HepG2 (cell line): Measurements from ENCODE around the gene NUAK2. TPM values are rescaled to one million over a fixed set of nuclear protein-coding genes. Genes with fewer than 3 reads are reported as not detected.

ENCODE experiments used
- ELF1 ChIP-seq: sonication (generic); formaldehyde crosslinking; IDR thresholded peaks from 2 replicates; pipeline ENCODE4 v1.4.0; 2020; ENCODE audit warnings: missing genetic modification reagents
- GABPA ChIP-seq, 2 experiments: IDR thresholded peaks; 2 replicates each; pipeline ENCODE4 v1.6.1; 2011 to 2016; ENCODE audit warnings: low read depth in 2 of 2, low read length in 1 of 2, missing biosample characterization in 1 of 2, missing genetic modification characterization in 1 of 2
- JUND ChIP-seq: sonication (generic); formaldehyde crosslinking; IDR thresholded peaks from 2 replicates; pipeline ENCODE4 v1.8.0; 2022; ENCODE audit warnings: mild to moderate bottlenecking, missing genetic modification reagents
- NR2C2 ChIP-seq: sonication (generic); formaldehyde crosslinking; IDR thresholded peaks from 2 replicates; pipeline ENCODE4 v1.4.0; 2020; ENCODE audit warnings: missing genetic modification reagents, mild to moderate bottlenecking, moderate library complexity, borderline replicate concordance
- NRL ChIP-seq: sonication (generic); formaldehyde crosslinking; IDR thresholded peaks from 2 replicates; pipeline ENCODE4 v1.5.0; 2020; ENCODE audit warnings: missing genetic modification reagents, mild to moderate bottlenecking, moderate library complexity, borderline replicate concordance
- SP1 ChIP-seq, 2 experiments: fragments of 450-650 bp in 1 of 2; sonication (generic) in 1 of 2; formaldehyde crosslinking in 1 of 2; IDR thresholded peaks; 2 replicates each; pipeline versions ENCODE4 v1.4.0 to v1.6.1; 2016 to 2020; ENCODE audit warnings: missing genetic modification reagents in 1 of 2
- TBP ChIP-seq: sonication (generic); formaldehyde crosslinking; IDR thresholded peaks from 2 replicates; pipeline ENCODE4 v1.5.0; 2020; ENCODE audit warnings: missing genetic modification reagents
- ZEB1 ChIP-seq: IDR thresholded peaks from 2 replicates; pipeline ENCODE4 v1.6.1; 2012; ENCODE audit warnings: mild to moderate bottlenecking, low read depth, inconsistent platforms; ENCODE audit not compliant: insufficient replicate concordance
- ZNF619 ChIP-seq: sonication (generic); formaldehyde crosslinking; IDR thresholded peaks from 2 replicates; pipeline ENCODE4 v1.4.0; 2020; ENCODE audit warnings: mild to moderate bottlenecking, missing genetic modification reagents
- ZSCAN25 ChIP-seq: sonication (generic); formaldehyde crosslinking; IDR thresholded peaks from 2 replicates; pipeline ENCODE4 v1.8.0; 2022; ENCODE audit warnings: mild to moderate bottlenecking, missing genetic modification reagents
- polyA plus RNA-seq, 8 experiments: library from polyadenylated mRNA; depleted of rRNA in 3 of 8; stranded (reverse) in 7 of 8; unstranded in 1 of 8; fragments of >200 nt; fragmentation: Illumina TruSeq in 4 of 8; extraction: Trizol in 4 of 8; gene quantifications; 2 replicates each; pipeline versions ENCODE4 v1.2.1 to v1.2.3, GENCODE V29; 2011 to 2016; ENCODE audit warnings: low read depth in 4 of 8, missing spikeins in 1 of 8, mixed read lengths in 1 of 8; ENCODE audit not compliant: insufficient read depth in 1 of 8
- total RNA-seq, 5 experiments: library from RNA; depleted of rRNA; stranded (reverse); fragments of >200 nt; fragmentation: Illumina TruSeq; extraction: Trizol; gene quantifications; 2 replicates each; pipeline ENCODE4 v1.2.3, GENCODE V29; 2016; ENCODE audit warnings: low read depth in 1 of 5
- TF ChIP-seq, protein P1 (sequence below): sonication (generic); formaldehyde crosslinking; IDR thresholded peaks from 2 replicates; pipeline ENCODE4 v1.8.0; 2022; ENCODE audit warnings: mild to moderate bottlenecking, missing genetic modification reagents; ENCODE audit not compliant: insufficient replicate concordance
- TF ChIP-seq, protein P2 (sequence below): sonication (generic); formaldehyde crosslinking; IDR thresholded peaks from 2 replicates; pipeline ENCODE4 v1.9.0; 2021; ENCODE audit warnings: missing genetic modification reagents, borderline replicate concordance
- TF ChIP-seq, protein P3 (sequence below): sonication (generic); formaldehyde crosslinking; IDR thresholded peaks from 2 replicates; pipeline ENCODE4 v1.4.0; 2020; ENCODE audit warnings: mild to moderate bottlenecking, missing genetic modification reagents, borderline replicate concordance
- TF ChIP-seq, protein P4 (sequence below): sonication (generic); formaldehyde crosslinking; conservative IDR thresholded peaks from 2 replicates; pipeline ENCODE4 v1.5.0; 2020; ENCODE audit warnings: missing genetic modification reagents
- TF ChIP-seq, protein P5 (sequence below): sonication (generic); formaldehyde crosslinking; IDR thresholded peaks from 2 replicates; pipeline ENCODE4 v1.5.0; 2020; ENCODE audit warnings: missing genetic modification reagents, mild to moderate bottlenecking, borderline replicate concordance
- TF ChIP-seq, protein P6 (sequence below): sonication (generic); formaldehyde crosslinking; IDR thresholded peaks from 2 replicates; pipeline ENCODE4 v1.4.0; 2020; ENCODE audit warnings: missing genetic modification reagents

The NUAK2 gene
- total and polyA plus RNA-seq, 2 of the 13 experiments (the other 11 are each of a cell fraction or from before 2014, with no cell fraction given): 0.75 to 1.1 TPM

DNA sequence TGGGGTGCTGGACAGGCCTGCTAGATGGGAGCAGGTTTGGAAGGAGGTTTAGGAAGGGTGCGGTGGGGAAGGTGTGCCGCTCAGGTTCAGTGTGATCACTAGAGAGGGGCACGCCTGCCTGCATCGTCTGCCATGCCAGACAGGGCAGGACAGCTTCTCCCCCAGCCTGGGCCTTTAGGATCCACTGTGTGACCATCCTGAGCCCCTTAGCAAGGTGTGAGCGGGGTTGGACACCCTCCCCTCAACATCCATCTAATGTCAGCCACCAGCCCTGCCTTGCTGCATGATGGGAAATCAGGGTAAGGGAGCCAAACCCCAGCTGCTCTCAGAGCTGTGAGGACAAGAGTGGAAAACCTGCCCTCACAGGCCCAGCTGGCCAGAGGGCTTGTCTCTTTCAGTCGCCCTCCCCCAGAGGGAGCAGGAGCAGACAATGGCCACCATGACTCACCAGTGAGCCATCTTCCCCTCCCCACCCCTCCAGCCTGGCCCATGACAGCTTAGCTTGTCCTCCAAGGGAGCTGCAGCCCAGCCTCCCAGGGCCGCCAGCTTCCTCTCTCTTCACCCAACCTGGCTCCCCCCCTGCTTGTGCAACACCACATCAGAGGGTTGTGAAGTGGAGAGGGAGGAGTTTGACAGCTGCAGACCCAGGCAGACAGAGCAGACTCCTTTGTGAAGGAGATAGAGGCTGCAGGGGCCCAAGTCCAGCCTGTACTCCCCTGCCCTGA lies 37.0 kb downstream of the NUAK2 start (continued):
- TF ChIP-seq GABPA (IDR thresholded peaks at IDR 0.05; ENCODE audit: low read depth, low read length) (no peak), GABPA (CRISPR knock-in tag; IDR thresholded peaks at IDR 0.05; ENCODE audit: low read depth) (no peak), ELF1 (CRISPR knock-in tag) (peak; percentile 51; the same call in 1 of the 2 replicates), ZNF619 (CRISPR knock-in tag) (no peak), ZSCAN25 (peak; percentile 79; the same call in 1 of the 2 replicates), NR2C2 (peak; percentile 56; the same call in 1 of the 2 replicates), SP1 (IDR thresholded peaks at IDR 0.05) (no peak), SP1 (CRISPR knock-in tag; IDR thresholded peaks at IDR 0.05) (peak; percentile 51), ZEB1 (peak; percentile 47), JUND (CRISPR knock-in tag) (peak; percentile 96), NRL (CRISPR knock-in tag) (no peak), TBP (no peak)
- TF ChIP-seq, protein P1, sequence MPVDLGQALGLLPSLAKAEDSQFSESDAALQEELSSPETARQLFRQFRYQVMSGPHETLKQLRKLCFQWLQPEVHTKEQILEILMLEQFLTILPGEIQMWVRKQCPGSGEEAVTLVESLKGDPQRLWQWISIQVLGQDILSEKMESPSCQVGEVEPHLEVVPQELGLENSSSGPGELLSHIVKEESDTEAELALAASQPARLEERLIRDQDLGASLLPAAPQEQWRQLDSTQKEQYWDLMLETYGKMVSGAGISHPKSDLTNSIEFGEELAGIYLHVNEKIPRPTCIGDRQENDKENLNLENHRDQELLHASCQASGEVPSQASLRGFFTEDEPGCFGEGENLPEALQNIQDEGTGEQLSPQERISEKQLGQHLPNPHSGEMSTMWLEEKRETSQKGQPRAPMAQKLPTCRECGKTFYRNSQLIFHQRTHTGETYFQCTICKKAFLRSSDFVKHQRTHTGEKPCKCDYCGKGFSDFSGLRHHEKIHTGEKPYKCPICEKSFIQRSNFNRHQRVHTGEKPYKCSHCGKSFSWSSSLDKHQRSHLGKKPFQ (CRISPR knock-in tag): no peak
- TF ChIP-seq, protein P2, sequence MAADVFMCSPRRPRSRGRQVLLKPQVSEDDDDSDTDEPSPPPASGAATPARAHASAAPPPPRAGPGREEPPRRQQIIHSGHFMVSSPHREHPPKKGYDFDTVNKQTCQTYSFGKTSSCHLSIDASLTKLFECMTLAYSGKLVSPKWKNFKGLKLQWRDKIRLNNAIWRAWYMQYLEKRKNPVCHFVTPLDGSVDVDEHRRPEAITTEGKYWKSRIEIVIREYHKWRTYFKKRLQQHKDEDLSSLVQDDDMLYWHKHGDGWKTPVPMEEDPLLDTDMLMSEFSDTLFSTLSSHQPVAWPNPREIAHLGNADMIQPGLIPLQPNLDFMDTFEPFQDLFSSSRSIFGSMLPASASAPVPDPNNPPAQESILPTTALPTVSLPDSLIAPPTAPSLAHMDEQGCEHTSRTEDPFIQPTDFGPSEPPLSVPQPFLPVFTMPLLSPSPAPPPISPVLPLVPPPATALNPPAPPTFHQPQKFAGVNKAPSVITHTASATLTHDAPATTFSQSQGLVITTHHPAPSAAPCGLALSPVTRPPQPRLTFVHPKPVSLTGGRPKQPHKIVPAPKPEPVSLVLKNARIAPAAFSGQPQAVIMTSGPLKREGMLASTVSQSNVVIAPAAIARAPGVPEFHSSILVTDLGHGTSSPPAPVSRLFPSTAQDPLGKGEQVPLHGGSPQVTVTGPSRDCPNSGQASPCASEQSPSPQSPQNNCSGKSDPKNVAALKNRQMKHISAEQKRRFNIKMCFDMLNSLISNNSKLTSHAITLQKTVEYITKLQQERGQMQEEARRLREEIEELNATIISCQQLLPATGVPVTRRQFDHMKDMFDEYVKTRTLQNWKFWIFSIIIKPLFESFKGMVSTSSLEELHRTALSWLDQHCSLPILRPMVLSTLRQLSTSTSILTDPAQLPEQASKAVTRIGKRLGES (CRISPR knock-in tag): no peak
- TF ChIP-seq, protein P3, sequence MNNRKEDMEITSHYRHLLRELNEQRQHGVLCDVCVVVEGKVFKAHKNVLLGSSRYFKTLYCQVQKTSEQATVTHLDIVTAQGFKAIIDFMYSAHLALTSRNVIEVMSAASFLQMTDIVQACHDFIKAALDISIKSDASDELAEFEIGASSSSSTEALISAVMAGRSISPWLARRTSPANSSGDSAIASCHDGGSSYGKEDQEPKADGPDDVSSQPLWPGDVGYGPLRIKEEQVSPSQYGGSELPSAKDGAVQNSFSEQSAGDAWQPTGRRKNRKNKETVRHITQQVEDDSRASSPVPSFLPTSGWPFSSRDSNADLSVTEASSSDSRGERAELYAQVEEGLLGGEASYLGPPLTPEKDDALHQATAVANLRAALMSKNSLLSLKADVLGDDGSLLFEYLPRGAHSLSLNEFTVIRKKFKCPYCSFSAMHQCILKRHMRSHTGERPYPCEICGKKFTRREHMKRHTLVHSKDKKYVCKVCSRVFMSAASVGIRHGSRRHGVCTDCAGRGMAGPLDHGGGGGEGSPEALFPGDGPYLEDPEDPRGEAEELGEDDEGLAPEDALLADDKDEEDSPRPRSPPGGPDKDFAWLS (CRISPR knock-in tag): no peak
- TF ChIP-seq, protein P4, sequence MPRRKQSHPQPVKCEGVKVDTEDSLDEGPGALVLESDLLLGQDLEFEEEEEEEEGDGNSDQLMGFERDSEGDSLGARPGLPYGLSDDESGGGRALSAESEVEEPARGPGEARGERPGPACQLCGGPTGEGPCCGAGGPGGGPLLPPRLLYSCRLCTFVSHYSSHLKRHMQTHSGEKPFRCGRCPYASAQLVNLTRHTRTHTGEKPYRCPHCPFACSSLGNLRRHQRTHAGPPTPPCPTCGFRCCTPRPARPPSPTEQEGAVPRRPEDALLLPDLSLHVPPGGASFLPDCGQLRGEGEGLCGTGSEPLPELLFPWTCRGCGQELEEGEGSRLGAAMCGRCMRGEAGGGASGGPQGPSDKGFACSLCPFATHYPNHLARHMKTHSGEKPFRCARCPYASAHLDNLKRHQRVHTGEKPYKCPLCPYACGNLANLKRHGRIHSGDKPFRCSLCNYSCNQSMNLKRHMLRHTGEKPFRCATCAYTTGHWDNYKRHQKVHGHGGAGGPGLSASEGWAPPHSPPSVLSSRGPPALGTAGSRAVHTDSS: no peak
- TF ChIP-seq, protein P5, sequence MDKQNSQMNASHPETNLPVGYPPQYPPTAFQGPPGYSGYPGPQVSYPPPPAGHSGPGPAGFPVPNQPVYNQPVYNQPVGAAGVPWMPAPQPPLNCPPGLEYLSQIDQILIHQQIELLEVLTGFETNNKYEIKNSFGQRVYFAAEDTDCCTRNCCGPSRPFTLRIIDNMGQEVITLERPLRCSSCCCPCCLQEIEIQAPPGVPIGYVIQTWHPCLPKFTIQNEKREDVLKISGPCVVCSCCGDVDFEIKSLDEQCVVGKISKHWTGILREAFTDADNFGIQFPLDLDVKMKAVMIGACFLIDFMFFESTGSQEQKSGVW: no peak
- TF ChIP-seq, protein P6, sequence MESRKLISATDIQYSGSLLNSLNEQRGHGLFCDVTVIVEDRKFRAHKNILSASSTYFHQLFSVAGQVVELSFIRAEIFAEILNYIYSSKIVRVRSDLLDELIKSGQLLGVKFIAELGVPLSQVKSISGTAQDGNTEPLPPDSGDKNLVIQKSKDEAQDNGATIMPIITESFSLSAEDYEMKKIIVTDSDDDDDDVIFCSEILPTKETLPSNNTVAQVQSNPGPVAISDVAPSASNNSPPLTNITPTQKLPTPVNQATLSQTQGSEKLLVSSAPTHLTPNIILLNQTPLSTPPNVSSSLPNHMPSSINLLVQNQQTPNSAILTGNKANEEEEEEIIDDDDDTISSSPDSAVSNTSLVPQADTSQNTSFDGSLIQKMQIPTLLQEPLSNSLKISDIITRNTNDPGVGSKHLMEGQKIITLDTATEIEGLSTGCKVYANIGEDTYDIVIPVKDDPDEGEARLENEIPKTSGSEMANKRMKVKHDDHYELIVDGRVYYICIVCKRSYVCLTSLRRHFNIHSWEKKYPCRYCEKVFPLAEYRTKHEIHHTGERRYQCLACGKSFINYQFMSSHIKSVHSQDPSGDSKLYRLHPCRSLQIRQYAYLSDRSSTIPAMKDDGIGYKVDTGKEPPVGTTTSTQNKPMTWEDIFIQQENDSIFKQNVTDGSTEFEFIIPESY (CRISPR knock-in tag): peak; percentile 8; the same call in 1 of the 2 replicates
